Measurements from ENCODE around the gene EIF6.
"Not testable (repeated sequence)": the region's sequence is repeated elsewhere in the genome, so short reads cannot be mapped to it uniquely, and the experiment has no call there.

Gene EIF6

DNA sequence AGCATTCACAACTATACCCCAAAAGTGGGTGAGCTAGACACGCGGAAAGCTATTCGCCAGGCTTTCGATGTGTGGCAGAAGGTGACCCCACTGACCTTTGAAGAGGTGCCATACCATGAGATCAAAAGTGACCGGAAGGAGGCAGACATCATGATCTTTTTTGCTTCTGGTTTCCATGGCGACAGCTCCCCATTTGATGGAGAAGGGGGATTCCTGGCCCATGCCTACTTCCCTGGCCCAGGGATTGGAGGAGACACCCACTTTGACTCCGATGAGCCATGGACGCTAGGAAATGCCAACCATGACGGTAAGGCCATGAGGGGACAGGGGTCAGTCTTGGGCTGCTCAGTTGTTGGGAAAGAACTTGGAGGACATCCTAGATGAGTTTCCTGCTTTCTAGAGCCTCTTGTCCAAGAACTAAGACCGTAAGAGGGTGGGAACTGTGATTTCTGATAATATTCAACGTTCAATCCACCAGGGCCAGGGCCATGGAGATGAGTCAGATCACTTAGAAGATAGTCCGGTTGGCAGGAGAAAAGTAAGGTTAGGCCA lies 30.0 kb downstream of the EIF6 start:
- no peak for DNase-seq

DNA sequence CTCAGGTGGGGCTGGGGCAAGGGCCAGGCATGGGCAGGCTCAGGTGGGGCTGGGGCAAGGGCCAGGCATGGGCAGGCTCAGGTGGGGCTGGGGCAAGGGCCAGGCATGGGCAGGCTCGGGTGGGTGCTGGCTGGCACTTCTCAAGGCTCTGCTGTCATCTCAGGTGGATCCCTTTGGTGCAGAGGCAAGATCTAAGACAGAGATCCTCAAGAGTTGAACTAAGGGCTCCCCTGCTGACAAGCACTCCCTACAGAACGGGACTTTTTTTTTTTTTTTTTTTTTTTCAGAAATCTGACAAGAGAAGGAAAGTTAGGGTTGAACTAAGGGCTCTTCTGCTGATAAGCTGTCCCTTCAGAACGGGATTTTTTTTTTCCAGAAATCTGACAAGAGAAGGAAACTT lies 31.6 kb downstream of the EIF6 start:
- no peak for DNase-seq

DNA sequence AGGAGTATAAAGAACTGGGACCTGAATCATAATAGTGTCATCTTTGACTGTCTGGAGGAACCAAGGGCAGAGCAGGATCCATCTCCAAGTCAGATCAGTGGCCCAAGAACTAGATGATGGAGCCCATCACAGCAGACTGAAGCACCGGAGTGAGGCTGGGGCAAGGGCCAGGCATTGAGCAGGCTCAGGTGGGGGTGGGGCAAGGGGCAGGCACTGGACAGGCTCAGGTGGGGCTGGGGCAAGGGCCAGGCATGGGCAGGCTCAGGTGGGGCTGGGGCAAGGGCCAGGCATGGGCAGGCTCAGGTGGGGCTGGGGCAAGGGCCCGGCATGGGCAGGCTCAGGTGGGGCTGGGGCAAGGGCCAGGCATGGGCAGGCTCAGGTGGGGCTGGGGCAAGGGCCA lies 32.0 kb downstream of the EIF6 start:
- DNase-seq: not testable (repeated sequence)

DNA sequence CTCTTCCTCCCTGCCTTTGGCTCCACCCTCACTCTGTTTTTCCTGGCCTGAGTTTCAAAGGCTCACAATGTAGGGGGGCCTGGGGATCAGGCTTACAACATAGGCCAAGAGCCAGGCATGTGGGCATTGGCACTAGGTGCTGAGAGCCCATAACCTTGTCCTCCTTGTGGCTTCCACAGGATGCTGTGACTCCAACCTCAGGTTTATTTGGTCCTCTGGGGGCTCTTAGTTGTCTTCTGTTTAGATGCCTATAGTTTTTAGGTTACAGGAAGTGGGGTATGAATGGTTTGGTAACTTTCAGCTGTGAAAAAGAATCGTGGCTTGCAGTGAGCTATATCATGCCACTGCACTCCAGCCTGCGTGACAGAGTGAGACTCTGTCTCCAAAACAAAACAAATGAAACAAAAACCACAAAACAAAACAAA lies 32.5 kb downstream of the EIF6 start:
- no peak for DNase-seq

DNA sequence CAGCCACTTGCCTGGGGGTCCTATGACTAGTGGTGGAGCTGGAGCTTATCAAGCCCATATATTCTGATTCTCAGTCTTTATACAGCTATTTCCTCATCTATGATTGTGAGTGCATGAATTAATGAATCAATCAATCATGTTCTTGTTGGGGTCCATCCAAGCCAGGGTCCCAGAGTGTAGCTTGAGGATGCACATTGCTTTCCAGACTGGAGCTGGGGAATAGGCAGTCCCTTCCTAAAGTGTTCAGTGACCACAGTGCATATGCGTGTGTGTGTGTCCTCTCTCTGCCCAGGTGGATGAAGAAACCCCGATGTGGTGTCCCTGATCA lies 33.0 kb downstream of the EIF6 start:
- DNase-seq: no peak

DNA sequence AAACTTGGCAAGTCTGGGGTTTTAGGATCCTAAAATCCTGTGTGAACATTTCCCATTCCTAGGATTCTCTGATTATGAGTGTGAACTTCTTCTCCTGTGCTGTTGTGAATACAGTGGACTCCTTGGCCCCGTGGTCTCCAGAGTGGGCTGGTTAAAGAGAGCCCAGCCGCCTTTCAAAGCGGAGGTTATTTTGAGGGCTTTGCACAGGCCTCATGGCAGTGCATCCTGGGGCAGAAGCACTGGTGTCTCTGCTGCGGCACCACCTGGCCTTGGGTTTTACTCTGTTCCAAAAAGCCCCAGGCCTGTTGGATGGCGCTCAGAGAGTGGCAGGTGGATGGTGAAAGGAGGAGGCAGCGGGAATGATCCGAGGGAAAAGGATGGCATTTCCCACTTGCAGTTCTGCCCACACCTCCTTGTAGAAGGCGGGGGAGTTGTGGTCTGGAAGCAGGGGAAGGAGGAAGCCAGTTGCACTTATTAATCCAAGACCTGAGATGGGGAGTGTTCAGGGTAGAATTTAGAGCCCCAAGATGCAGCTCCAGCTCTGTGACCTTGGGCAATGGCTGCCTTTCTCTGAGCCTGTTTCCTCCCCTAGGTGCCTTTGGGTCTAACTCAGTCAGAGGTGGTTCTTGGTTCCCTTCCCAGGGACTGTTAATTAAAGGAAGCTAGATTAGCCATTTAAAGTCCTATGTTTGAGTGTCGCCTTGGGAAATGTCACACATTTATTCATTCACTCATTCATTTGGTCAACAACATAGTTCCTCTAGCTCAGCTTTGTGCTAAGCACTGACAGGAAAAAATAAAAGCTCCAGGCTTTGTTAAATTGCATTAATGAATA lies 35.7 kb downstream of the EIF6 start:
- DNase-seq: no peak

DNA sequence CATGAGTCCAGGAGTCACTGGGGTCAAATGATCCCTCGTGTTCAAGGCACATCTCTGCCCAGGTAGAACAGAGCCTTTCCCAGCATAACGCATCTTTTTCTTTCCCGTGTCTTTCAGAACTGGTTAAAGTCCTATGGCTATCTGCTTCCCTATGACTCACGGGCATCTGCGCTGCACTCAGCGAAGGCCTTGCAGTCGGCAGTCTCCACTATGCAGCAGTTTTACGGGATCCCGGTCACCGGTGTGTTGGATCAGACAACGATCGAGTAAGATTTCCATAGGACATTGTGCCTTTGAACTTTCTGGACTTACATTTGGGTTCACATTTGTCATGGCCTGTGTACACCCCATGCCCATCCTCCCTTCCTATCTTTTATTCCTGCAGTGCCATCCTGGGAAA lies 37.8 kb downstream of the EIF6 start:
- no peak for DNase-seq

DNA sequence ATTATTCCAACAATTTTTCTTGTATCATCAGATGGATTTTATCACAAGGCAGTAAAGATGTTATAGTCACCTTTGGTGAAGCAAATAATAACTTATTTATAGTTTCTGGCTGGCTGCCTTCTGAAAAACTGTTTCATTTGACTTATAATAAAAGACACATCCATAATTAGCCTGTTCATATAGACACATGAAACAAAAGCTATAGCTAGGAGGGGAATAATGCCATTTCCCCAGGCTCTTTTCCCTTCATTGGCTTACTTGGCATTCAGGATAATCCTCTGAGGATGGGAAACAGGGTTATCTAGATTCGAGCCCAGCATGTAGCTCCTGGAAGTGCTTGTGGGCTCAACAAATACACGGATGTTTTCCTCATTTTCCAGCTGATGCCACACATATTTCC lies 40.6 kb downstream of the EIF6 start:
- DNase-seq: no peak

DNA sequence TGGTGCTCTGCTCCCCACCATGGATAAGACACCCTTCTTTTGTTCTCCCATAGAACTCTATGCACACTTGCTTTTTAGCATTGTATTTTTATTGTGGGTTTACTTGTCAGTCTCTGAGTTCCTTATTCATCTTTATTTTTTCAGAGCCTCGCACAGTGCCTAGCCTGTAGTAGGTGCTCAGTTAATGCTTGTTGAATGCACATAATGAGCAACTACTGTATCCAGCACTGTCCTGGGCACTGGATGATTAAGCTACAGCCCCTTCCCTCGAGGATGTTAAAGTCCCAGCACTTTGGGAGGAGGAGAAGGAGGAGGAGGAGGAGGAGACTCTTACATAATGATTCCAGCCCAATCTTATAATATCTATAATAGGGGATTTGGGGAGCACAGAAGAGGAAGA lies 41.3 kb downstream of the EIF6 start:
- no peak for DNase-seq

DNA sequence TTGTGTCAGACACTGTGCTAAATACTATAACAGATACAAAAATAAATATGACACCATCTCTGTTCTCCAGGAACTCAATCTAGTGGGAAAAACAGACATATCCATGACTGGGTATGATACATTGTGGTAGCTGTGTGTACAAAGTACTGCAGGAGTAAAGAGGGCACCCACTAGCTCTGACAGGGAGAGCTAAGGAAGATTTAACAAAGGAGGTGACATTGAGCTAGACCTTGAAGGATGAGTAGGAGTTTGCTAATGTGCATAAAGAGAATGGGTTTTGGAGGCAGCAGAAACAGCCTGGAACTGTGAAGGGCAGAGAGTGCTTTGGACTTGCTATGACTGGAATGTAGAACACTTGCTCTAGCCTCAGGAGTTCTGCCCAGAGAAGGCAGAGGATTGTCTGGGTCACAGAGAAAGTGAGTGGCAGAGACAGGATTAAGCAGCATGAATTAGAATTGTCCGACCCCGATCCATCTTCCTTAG lies 43.7 kb downstream of the EIF6 start:
- DNase-seq: no peak

DNA sequence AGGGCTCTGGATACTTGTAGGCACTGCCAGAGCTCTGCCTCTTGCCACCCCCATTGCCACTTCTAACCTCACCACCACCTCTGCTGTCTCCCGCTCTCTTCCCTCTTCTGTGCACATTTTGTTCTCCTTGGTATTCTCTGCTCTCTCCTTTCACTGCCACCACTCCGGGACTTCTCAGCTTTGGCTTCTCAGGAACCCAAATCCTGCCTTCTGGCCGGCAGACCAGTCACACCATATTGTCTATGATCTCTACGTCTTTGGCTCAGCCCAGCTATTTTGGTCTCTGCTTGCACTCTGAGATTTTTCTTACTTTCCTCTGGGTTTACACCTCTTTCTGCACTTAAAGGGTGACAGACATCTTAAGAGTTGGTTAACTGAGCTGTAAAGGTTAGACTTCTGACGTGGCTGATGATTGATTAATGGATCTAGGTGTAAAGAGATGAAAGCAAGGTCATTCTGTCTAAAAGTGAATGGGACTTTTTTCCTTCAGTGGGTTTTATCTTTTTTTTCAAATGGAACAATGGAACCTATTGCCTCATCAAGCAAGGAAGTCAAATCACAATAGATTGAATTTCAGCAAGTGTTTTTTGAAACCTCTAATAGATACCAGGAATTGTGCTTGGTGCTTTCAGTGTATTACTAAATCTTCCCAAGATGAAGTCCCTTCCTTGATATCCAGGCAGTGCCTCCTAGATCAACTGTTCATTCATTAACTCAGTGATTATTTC lies 44.3 kb downstream of the EIF6 start:
- DNase-seq: no peak

DNA sequence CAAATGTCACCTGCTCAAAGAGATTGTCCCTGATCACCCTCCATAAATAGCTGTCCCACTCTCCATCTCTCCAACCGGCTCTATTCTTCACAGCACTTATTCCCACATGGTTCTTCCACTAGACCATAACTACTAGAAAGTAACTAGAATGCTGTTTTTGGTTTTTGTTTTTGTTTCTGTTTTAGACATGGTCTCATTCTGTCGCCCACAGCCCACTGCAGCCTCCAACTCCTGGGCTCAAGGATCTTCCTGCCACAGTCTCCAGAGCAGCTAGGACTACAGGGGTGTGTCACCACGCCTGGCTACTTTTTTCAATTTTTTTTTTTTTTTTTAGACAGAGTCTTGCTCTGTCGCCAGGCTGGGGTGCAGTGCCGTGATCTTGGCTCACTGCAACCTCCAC lies 45.8 kb downstream of the EIF6 start:
- DNase-seq: no peak

DNA sequence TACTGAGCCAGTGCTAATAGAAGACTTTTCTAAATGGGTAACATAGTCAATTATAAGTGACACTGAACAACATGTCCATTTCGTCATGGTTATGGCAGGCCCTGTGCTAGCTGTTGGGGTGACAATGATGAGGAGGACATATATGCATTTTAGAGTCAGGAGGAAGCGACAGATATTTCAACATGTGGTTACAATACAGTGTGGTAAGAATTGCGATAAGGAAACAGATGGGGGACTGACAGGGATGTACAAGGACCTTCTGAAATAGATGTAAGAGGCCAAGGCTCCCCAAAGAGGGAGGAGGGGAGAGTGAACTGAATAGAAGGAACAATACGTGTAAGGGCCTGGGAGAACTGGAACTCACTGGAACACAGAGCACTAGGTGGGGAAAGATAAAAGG lies 46.4 kb downstream of the EIF6 start:
- DNase-seq: no peak

DNA sequence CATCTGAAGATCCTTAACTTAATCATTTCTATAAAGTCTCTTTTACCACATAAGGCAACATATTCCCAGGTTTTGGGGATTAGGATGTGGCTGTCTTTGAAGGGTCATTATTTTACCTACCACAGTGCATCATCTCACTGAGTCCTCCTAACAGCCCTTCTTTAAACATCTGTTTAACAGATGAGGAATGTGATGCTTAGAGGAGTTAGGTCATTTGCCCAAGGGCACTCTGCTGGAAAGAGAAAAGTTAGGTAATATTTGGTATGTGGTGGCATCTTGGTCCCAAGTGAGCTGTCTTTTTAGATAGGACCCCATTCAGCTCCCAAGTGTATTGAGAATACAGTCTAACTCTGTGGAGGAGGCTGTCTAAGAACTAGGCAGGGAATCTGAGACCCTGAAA lies 47.1 kb downstream of the EIF6 start:
- DNase-seq: no peak

DNA sequence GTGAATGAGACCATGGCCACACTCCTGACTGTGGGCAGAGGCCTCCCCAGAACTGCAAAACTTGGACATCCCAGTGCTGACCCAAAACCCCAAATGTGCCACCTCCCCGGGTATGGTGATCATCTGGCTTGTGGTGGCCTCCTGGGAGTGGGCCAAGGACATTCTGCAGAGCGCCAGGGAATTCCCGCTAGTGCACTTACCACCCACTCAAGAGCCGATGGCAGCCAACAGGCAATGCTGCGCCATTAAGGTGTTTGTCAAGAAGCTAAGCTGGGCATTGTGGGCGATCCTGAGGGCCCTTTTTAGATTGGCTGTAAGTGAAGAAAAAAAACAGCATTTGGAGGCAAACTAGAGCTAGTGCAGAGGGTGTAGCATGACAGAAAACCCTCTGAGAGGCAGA lies 48.7 kb downstream of the EIF6 start:
- DNase-seq: no peak

DNA sequence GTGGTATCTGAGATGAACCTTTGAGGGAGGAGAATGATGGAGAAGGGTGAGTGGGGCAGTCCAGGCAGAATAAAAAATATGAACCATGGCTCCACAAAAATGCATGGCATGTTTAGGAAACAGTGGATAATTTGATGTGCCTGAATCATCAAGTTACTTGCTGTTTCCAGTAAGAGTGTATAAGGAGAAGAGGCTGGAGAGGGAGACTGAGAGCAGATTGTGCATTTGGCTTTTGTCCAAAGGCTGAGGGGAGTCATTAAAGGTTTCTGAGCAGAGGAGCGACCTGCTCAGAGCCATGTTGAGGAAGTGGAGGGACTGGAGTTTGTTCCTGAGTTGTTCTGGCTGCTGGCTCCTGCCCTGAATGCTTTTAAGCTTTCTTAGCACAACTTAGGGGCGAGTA lies 52.0 kb downstream of the EIF6 start:
- no peak for DNase-seq
